Measurements from ENCODE around the gene P2RX2. TPM values are rescaled to one million over a fixed set of nuclear protein-coding genes. Genes with fewer than 3 reads are reported as not detected.

The P2RX2 gene
- total RNA-seq, 1 donor from 2014 or later = not detected

GRCh38 chr12:132600048-132601032 is 18.2 kb upstream of the P2RX2 start:
- DNase-seq (ENCODE audit: low spot score) = no peak
- intact Hi-C loops (cut with DNase I) = loop anchor here (1.0 kb wide), 1 partner anchor 15 kb away; no protein-coding TSS in a partner anchor

- no peak for DNase-seq (ENCODE audit: low spot score)
- intact Hi-C loops (cut with DNase I) = no loop called here
Observed at GRCh38 chr12:132601171-132601883, 17.2 kb upstream of the P2RX2 start.

GRCh38 chr12:132602572-132603239 is 15.9 kb upstream of the P2RX2 start:
- intact Hi-C loops (cut with DNase I) = no loop called here
- no peak for DNase-seq (ENCODE audit: low spot score)

DNA sequence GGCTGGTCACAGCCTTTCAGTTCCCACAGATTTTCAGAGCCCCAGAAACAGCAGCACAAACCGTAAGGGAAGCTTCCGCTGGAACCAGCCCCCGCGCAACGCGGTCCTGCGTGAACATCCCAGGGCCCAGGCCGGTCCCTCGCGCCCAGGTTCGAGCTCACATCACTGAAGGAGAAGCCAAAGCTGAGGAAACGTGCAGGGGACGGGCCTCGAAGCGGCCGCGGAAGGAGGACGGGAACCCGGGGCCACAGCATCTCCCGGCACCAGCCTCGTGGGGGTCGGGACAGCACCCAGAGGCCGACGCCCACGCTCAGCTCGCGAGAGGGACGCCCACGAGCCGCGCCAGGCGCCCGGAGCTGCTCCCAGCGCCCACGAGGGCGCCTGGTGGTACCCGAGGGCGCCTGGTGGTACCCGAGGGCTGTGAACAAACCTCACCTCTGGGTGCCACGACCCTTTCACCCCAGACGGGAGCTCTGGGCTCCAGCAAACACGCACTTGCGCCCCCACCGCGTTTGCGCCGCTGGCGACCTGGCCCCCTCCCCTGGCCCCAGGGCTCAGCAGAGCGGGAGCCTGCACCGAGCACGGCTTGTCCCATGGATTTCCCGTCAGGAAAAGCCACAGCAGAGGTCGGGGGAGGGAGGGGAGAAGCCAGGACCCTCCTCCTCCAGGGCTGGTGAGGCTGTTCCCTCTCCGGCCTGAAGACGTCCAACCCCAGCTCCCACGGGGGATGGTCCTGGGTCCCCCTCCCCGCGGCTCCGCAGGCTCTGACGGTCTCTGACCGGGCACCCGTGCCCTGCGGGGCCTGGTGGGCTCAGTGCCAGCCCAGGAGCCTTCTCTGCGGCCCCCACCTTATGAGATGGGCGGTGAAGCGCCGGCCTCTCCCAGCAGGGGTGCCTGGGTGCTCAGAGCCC is 15.1 kb upstream of the P2RX2 start:
- no peak for DNase-seq (ENCODE audit: low spot score)
- intact Hi-C loops (cut with DNase I) = no loop called here

- no peak for DNase-seq (ENCODE audit: low spot score)
Observed at GRCh38 chr12:132604151-132604618, 14.4 kb upstream of the P2RX2 start.

DNA sequence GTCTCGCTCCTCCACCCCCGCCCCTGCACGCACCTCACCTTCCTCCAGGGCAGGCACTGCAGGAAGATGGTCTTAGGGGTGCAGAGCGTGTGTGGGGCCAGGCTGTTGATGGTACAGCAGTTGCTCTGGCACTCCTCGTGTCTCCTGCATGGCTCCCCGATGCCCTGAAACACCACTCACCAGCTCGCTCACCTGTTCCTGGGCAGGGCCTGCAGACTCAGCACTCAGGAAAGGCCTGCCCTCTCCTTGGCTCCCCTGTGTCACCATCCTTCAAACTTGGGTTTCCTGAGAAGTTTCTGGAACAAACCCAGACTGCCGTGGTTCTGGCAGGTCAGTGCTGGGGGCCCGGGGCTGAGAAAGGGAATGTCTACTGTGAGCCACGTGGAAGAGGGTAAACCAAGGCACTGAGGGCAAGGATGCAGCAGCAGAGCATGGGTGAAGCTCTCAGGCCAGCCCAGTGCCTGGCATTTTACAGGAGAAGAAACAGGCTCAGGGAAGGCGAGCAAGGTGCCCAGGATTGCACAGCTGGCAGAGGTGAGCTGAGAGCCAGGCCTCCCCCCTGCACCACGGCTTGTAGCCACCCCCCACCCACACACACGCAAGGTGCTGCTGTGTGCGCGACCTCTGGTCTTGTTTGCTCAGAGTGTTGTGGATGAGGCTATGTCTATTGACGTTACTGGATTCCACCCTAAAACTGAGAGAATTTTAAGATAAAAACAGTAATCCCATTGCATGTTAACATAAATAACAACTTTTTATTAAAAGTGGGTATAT is 13.7 kb upstream of the P2RX2 start:
- intact Hi-C loops (cut with DNase I) = no loop called here
- DNase-seq (ENCODE audit: low spot score) = no peak

More at GRCh38 chr12:132604151-132604618, 14.4 kb upstream of the P2RX2 start:
- intact Hi-C loops (cut with DNase I) = no loop called here

DNA sequence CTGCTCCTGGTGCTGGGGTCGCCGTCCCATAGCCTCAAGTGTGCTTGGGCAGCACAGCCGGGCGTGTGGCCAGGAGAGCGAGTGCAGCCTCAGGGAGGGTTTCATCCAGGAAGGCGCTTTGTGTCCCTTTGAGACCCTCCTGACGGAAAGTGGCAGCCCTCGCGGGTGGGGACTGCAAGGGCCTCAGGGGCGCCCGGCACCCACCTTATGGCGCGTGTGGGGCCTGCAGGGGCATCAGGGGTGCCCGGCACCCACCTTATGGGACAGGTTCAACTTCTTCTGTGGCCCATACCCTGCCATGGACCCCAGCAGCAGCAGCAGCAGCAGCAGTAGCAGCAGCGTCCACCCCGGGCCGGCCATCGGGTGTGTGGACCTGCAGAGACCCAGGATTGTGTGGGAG is 12.7 kb upstream of the P2RX2 start:
- DNase-seq (ENCODE audit: low spot score) = no peak
- intact Hi-C loops (cut with DNase I) = no loop called here

DNA sequence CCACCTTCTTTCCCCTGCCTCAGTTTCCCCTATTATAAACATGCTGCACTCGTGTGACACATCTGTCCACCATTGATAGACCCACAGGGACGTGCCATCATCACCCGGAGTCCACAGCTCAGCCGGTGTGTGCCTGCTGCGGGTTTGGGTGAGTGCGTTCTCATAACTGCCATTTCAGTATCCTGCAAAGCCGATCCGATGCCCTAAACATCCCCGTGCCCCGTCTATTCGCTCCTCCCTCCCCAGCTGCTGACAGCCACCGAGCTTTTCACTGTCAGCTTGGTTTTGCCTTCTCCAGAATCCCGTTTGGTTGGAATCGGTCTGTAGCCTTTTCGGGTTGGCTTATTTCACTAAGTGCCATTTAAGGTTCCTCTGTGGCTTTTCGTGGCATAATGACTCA is 12.1 kb upstream of the P2RX2 start:
- intact Hi-C loops (cut with DNase I) = no loop called here
- no peak for DNase-seq (ENCODE audit: low spot score)

DNA sequence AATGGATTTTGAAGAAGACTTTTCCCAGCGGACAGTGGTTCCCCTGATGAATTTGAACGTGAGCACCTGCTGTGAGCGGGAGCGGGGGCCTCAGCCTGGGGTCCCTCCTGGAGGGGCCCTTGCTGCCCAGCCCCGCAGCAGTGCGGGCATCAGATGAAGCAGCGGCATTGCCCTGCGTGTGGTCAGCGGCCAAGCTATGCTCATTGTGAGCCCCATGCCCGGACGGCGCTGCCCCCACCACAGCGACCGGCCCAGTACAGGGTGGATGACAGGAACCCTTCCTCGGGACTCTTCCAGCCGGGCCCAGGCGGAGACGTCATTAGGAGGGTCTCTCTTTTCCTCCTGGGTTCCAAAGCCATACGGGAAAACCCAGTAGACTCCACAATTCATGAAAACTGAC is 11.6 kb upstream of the P2RX2 start:
- DNase-seq (ENCODE audit: low spot score) = no peak
- intact Hi-C loops (cut with DNase I) = no loop called here

DNA sequence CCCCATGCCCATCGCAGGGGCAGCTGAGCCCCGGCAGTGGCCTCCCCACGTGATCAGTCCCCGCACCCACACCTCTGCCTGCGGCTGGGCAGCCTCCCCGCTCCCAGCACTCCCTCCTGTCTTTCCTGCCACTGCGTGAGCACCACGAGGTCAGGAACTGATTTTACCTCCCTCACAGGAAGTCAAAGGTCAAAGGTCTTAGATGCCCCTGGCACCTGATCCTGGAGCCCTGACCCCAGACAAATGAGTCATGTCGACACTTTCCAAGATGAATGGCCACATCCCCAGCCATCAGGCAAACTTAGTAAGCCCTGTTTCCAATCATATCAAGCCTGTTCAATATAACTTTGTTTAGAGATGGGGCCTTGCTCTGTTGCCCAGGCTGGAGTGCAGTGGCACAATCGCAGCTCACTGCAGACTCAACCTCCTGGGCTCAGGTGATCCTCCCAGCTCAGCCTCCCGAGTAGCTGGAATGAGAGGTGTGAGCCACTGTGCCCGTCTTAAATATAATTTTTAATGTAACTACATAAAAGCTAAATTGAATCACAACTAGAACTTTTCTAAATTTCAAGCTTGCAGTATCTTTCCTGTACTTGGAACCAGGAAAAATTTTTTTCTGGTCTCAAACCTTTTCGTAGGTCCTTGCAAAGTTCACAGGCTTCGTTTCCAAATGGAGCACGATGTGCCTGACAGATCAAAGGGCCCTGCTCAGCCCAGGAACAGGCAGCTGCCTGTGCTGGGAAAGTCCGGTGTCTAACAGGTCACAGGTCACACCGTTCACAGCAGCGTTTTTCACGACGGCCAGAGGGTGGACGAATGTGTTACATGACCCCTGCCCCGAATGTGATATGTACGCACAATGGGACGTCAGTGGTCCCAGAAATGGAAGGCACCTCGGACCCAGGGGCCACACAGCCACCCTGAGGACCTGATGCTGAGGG is 10.1 kb upstream of the P2RX2 start:
- peak; percentile 60 for DNase-seq (ENCODE audit: low spot score)
- intact Hi-C loops (cut with DNase I) = no loop called here

DNA sequence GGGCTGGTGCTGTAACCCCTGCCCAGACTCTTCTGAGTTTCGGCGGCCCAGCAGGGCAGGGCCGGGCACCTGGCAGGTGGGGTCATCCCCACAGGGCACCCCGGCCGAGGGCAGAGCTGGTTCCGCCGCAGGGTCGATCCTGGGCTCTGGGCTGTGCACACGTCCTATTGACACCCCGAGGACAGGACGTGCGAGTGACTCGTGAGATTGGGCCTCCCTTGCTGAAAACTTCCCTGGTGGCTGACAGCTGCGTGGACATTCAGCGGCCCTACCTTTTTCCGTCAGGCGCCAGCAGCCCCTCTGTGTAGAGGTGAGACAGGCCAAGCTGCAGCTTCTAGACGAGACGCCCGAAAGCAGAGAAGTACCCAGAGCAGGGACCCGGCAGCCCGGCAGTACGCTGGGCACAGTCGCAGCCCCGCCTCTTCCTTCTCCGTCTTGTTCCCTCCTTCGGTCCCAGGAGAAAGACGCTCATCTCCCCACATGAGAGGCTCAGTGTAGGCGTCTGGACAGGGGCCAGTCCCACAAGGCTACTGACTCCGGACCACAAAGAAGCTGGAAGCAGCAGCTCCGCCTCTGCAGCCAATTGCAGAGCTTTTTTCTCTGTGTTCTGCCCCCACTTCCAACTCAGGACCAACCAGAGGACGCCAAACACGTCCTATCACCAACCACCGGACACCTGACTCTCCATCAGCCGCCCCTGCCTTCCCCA is 8.4 kb upstream of the P2RX2 start, which contains the start of gene LRCOL1:
LRCOL1 (minus strand) TSS at position 532 of the 709 bp plus-strand sequence. CDS start 4,331 bp downstream, outside the sequence.
- intact Hi-C loops (cut with DNase I) = loop anchor here (10.0 kb wide), 1 partner anchor 455 kb away; no protein-coding TSS in a partner anchor
- DNase-seq (ENCODE audit: low spot score) = peak; percentile 71

GRCh38 chr12:132610866-132611602 is 7.5 kb upstream of the P2RX2 start:
- intact Hi-C loops (cut with DNase I) = loop anchor here (10.0 kb wide), 1 partner anchor 456 kb away; no protein-coding TSS in a partner anchor
- DNase-seq (ENCODE audit: low spot score) = no peak

- intact Hi-C loops (cut with DNase I) = loop anchor here (10.0 kb wide), 1 partner anchor 457 kb away; no protein-coding TSS in a partner anchor
Observed at GRCh38 chr12:132611620-132612019, 7.0 kb upstream of the P2RX2 start.

DNA sequence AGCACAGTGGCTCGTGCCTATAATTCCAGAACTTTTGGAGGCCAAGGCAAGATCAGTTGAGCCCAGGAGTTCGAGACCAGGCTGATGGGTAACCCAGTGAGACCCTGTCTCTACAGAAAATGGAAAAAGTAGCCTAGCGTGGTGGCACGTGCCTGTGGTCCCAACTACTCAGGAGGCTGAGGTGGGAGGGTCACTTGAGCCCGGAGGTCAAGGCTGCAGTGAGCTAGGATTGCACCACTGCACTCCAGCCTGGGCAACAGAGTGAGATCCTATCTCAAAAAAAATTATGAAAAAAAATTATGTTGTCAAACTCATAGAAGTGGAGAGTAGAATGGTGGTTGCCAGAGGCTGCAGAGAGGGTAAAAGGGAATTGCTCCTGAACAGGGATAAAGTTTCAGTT is 4.5 kb upstream of the P2RX2 start:
- peak; percentile 38 for DNase-seq (ENCODE audit: low spot score)
- intact Hi-C loops (cut with DNase I) = loop anchor here (2.0 to 10.0 kb wide), 2 partner anchors 199 to 459 kb away; no protein-coding TSS in a partner anchor

More at GRCh38 chr12:132611620-132612019, 7.0 kb upstream of the P2RX2 start:
- no peak for DNase-seq (ENCODE audit: low spot score)

GRCh38 chr12:132614861-132615578 is 3.6 kb upstream of the P2RX2 start:
- intact Hi-C loops (cut with DNase I) = loop anchor here (1.0 to 10.0 kb wide), 3 partner anchors 15 to 460 kb away; no protein-coding TSS in a partner anchor
- peak; percentile 83 for DNase-seq (ENCODE audit: low spot score)

Measured in cardiac septum (tissue), 1 donor.